Measurements from ENCODE around the gene OR10X1.

Gene OR10X1

GRCh38 chr1:158579733-158580132, at the start of gene OR10X1:
TSS of gene OR10X1 (minus strand) at chr1:158579899. CDS start at chr1:158579899, 0 bp downstream.
- DNase-seq = no peak

DNA sequence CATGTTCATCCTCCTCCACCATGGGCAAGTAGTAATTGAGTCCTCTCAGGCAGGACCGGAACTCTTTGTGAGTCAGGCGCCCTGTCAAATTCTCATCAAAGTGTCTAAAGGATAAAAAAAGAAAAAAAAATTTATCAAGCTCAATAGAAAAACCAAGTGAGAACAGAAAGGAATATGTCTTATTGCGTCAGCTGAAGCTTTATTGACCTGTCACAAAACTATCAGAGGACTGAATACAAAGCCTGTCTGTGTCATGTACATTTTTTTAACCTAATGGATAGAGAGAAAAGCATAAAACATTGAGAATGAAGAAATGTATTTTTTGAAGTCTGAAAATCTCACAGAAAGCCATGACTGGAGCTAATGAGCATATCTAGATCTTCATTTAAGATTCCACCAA, 34.1 kb upstream of the OR10X1 start:
- no peak for DNase-seq

GRCh38 chr1:158611916-158612315, 32.2 kb upstream of the OR10X1 start:
- DNase-seq = no peak

- DNase-seq = no peak
Observed at GRCh38 chr1:158607296-158607695, 27.6 kb upstream of the OR10X1 start.

- DNase-seq = no peak
Observed at GRCh38 chr1:158604968-158605367, 25.3 kb upstream of the OR10X1 start, which contains the start of gene OR10Z1. TSS of gene OR10Z1 (plus strand) at chr1:158605268. CDS start at chr1:158606439, 1,171 bp downstream.

GRCh38 chr1:158600735-158601134, 21.0 kb upstream of the OR10X1 start:
- no peak for DNase-seq

- DNase-seq = no peak
Observed at GRCh38 chr1:158586942-158587341, 7.2 kb upstream of the OR10X1 start.

DNA sequence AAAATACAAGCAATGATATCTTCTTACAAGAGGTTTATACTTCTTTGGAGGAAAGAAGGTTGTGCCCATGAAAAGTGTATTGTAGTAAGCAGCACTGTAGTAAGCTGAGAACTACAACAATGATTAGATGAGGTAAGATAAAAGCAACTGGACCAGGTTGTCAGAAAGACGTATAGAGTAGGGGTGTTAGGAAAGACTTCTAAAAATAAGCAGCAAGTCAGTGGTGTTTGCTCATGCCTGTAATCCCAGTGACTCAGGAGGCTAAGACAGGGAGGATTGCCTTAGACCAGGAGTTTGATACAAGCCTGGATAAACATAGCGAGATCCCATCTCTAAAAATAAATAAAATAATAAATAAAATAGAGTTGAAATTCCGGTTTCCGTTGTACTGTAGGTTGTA, 4.3 kb upstream of the OR10X1 start:
- no peak for DNase-seq

DNA sequence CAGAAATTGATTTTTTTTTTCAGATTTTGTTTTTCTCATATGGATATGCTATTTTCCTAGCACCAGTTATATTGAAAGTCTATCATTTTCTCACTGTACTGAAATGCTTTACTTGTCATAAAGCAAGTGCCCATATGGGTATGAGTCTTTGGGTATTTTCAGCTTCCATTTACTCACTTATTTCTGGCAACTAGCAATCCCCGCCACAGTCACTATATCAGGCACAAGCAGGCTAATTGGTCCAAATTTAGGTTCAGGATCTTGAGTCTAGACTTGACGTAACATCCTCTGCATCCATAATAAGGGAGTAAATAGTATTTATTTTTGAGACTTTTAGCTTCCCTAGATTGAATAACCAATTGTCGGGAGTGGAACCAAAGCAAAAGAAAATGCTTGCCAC, 2.1 kb downstream of the OR10X1 start:
- DNase-seq = no peak

GRCh38 chr1:158572226-158572625, 7.5 kb downstream of the OR10X1 start:
- DNase-seq = no peak

DNA sequence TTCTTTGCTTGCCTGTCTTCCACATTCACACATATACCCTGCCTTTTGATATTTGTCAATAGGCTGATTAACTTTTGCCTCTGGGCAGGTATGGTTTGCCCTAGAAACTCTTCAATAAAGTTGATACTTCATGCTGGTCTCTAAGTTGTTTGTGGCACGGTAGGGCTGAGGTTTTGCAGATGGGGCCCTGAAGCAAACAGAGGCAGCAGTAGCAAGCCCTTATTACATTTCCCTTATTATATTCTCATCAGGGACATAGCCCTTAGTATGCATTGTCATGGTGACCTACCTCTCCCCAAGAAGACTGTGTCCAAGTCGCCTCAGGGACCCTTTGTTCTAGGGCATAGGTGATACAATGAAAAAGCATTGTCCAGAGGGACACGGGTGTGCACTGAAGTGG, 9.2 kb downstream of the OR10X1 start, which contains the start of gene OR6P1:
Gene OR6P1, minus strand, starts transcription at position 101 of the 400 bp plus-strand sequence. CDS start 6,976 bp downstream, outside the sequence.
- DNase-seq = no peak

DNA sequence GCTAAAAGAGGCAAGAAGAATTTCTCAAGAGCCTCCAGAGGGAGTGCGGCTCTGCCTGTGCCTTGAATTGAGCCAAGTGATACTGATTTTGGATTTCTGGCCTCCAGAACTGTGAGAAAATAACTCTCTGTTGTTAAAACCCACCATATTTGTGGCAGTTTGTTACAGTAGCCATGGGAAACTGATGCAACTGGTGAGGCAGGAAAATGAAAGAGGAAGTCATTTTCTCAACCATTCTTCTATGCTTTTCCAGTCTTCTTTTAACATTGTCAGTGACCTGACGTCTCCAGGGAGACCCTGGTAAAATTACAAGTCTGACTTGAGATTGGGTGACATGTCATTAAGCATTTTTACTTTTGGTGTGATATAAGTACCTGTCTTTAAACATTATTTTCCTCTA, 15.1 kb downstream of the OR10X1 start:
- DNase-seq = no peak

DNA sequence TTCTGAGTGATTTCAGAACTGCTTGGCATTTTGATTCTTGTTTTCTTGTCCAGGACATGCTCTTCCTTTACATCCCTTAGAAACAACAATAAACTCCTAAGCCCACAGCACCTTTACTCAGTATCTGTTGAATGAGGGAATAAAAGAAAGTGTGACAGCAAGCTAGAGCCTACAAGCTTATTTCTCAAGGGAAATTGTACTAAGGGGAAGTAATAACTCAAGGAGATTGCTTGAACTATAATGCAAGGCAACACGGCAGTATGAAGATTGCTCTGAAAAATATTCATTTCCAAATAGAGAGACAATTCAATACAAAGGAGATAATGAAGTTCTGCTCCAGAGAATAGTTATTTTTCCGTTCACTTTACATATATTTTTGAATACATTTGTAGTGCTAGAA, 15.8 kb downstream of the OR10X1 start:
- no peak for DNase-seq

GRCh38 chr1:158559696-158560095, 20.0 kb downstream of the OR10X1 start:
- no peak for DNase-seq

GRCh38 chr1:158554352-158554751, 25.3 kb downstream of the OR10X1 start, which contains the start of gene OR6Y1:
TSS of gene OR6Y1 (minus strand) at chr1:158554405. CDS start at chr1:158548105, 6,300 bp downstream.
- DNase-seq = no peak

- no peak for DNase-seq
Observed at GRCh38 chr1:158552296-158552695, 27.4 kb downstream of the OR10X1 start.

DNA sequence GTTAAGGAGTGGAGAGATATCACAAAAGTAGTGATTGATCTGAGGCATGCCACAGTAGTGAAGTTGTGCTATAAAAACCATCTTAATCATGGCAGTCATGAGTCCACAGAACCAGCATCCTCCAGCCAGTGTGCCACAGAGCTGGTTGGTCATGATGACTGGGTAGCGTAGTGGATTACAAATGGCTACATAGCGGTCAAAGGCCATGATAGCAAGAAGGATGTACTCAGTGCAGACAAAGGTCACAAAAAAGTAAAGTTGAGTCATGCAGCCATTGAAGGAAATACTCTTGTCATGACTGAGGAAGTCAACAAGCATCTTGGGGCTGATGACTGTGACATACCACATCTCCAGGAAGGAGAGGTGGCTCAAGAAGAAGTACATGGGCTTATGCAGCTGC, 32.2 kb downstream of the OR10X1 start:
- no peak for DNase-seq

- DNase-seq = no peak
Observed at GRCh38 chr1:158537609-158538008, 42.1 kb downstream of the OR10X1 start.

DNA sequence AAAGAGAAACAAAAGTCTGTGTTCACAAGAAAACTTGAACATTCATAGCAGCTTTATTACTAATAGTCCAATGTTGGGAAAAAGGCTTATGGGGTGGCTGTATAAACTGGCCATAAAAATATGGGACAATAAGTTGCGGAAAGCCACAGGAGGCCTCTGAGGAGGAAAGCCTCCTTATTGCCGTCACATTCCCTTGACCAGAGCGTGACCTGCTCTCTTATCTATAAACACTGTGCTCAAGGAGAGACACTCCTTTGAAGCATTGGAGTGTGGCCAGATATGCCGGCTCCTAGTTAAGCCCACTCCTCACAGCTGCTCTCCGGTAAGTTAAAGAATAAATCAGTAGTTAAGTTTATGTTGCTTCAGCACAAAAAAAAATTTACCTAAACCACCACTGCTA, 45.2 kb downstream of the OR10X1 start:
- DNase-seq = no peak
